22Rv1 (cell line): Measurements from ENCODE around the gene CACNA1C.

Source experiments
- ZFX ChIP-seq: fragments of 450-650 bp; IDR thresholded peaks from 2 replicates; pipeline ENCODE4 v1.6.1; 2017; ENCODE audit warnings: antibody characterized with exemption, borderline replicate concordance
- TF ChIP-seq, protein P1 (sequence below): fragments of 450-650 bp; IDR thresholded peaks from 2 replicates; pipeline ENCODE4 v1.5.1; 2017; ENCODE audit warnings: mild to moderate bottlenecking

DNA sequence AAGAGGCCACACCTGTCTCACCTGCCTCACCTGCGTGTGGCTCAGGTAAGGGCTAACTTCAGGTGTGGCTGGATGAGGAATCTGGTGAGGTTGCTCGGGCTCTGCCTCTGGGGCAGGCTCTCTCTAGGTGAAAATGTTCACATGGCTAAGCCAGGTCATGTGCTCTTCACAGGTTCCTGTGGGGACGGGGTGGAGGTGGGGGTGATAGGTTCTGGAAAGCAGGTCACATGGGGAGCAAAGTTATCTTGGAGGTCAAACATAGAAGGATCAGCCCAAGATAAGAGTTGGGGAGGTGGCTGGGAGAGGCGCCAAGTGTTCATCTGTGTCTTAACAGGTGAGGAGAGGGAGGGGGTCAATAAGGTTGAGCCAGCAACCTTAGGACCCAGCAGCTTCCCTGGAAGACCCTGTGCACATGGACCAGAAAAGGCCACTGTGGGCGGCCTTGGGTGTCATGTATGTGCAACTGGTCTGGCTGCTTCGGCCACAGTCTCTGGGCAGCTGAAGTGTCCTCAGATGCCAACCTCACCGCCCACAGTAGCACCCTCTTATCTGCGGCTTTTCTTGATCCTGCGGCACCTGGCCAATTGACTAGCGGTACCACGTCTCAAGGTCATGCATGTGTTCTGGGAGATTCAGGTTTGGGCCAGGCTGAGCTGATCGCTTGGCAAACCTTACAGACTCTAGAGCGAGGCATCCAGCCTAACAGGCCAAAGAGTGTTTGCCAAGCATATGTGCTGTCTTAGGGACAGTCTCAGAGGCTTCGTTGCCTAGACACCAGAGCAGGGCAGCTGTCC lies 60.5 kb downstream of the CACNA1C start:
- TF ChIP-seq, protein P1, sequence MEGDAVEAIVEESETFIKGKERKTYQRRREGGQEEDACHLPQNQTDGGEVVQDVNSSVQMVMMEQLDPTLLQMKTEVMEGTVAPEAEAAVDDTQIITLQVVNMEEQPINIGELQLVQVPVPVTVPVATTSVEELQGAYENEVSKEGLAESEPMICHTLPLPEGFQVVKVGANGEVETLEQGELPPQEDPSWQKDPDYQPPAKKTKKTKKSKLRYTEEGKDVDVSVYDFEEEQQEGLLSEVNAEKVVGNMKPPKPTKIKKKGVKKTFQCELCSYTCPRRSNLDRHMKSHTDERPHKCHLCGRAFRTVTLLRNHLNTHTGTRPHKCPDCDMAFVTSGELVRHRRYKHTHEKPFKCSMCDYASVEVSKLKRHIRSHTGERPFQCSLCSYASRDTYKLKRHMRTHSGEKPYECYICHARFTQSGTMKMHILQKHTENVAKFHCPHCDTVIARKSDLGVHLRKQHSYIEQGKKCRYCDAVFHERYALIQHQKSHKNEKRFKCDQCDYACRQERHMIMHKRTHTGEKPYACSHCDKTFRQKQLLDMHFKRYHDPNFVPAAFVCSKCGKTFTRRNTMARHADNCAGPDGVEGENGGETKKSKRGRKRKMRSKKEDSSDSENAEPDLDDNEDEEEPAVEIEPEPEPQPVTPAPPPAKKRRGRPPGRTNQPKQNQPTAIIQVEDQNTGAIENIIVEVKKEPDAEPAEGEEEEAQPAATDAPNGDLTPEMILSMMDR, result no peak
- TF ChIP-seq ZFX, result no peak
